H1 (cell line): Measurements from ENCODE around the gene KCNK3.
"Not testable (repeated sequence)": the region's sequence is repeated elsewhere in the genome, so short reads cannot be mapped to it uniquely, and the experiment has no call there.

ENCODE experiments used
- ASH2L ChIP-seq: fragments of 200-600, 300-600 bp; sonication (generic); IDR thresholded peaks from one replicate; pipeline ENCODE4 v1.7.1; 2017; ENCODE audit warnings: low read length
- CTCF ChIP-seq, 3 experiments: IDR thresholded peaks; 1 replicate in 2 of 3; 2 replicates in 1 of 3; pipeline versions ENCODE4 v1.5.1 to v1.6.1; 2011; ENCODE audit warnings: low read length in 3 of 3, mild to moderate bottlenecking in 3 of 3, inconsistent platforms in 2 of 3, low read depth in 1 of 3, moderate library complexity in 1 of 3; ENCODE audit not compliant: insufficient read depth in 1 of 3; ENCODE audit errors: control extremely low read depth in 1 of 3
- FOSL1 ChIP-seq: IDR thresholded peaks from 2 replicates; pipeline ENCODE4 v1.6.1; 2011; ENCODE audit warnings: mild to moderate bottlenecking, low read depth, low read length, moderate library complexity; ENCODE audit not compliant: insufficient read depth
- GABPA ChIP-seq: IDR thresholded peaks from 2 replicates; pipeline ENCODE4 v1.6.1; 2011; ENCODE audit warnings: mild to moderate bottlenecking, low read length, moderate library complexity, borderline replicate concordance; ENCODE audit not compliant: insufficient read depth
- JUN ChIP-seq: IDR thresholded peaks from 2 replicates; pipeline ENCODE4 v1.6.1; 2011; ENCODE audit warnings: low read depth, mild to moderate bottlenecking, improper control_type of control experiment, low read length
- MAX ChIP-seq: IDR thresholded peaks from 2 replicates; pipeline ENCODE4 v1.6.1; 2012; ENCODE audit warnings: inconsistent platforms
- PHF8 ChIP-seq: fragments of 200-600 bp; sonication (generic); conservative IDR thresholded peaks from 2 replicates; pipeline ENCODE4 v1.7.1; 2012; ENCODE audit warnings: low read depth, mild to moderate bottlenecking, inconsistent platforms, low read length, moderate library complexity
- POLR2A ChIP-seq, 2 experiments: IDR thresholded peaks; 1 replicate in 1 of 2; 2 replicates in 1 of 2; pipeline ENCODE4 v1.6.1; 2011; ENCODE audit warnings: low read depth in 2 of 2, low read length in 2 of 2, mild to moderate bottlenecking in 2 of 2; ENCODE audit errors: control extremely low read depth in 1 of 2
- TAF1 ChIP-seq: IDR thresholded peaks from 2 replicates; pipeline ENCODE4 v1.6.1; 2011; ENCODE audit warnings: mild to moderate bottlenecking, low read depth, low read length
- USF2 ChIP-seq: IDR thresholded peaks from 2 replicates; pipeline ENCODE4 v1.6.1; 2011; ENCODE audit warnings: low read length, improper control_type of control experiment
- ZNF274 ChIP-seq: IDR thresholded peaks from 2 replicates; pipeline ENCODE4 v1.7.0; 2012; ENCODE audit warnings: low read length, borderline replicate concordance; ENCODE audit errors: extremely low read depth

GRCh38 chr2:26665296-26665695 lies 27.2 kb upstream of the KCNK3 start:
- not testable (repeated sequence) for TF ChIP-seq ZNF274; USF2; TAF1; GABPA; MAX; POLR2A (IDR thresholded peaks at IDR 0.05; ENCODE audit: control extremely low read depth in 1 of 2, low read depth in 2 of 2, low read length in 2 of 2); PHF8; JUN; CTCF (IDR thresholded peaks at IDR 0.05; ENCODE audit: control extremely low read depth in 1 of 3, insufficient read depth in 1 of 3, low read depth in 1 of 3, low read length in 3 of 3); ASH2L; FOSL1
